Choroid plexus epithelial cell (primary cell): ENCODE data around the gene TMEM171.

ENCODE experiments used
- DNase-seq: peaks from one replicate; pipeline ENCODE4 v3.0.0-alpha.2; 2010; ENCODE audit warnings: low read depth
- H3K4me3 ChIP-seq: 2 replicates; pipeline ENCODE4 v1.5.1; 2011; ENCODE audit warnings: low read depth, mild to moderate bottlenecking, control low read depth, low read length, moderate library complexity
- CTCF ChIP-seq: conservative IDR thresholded peaks from 2 replicates; pipeline ENCODE4 v1.5.1; 2011; ENCODE audit warnings: low read depth, mild to moderate bottlenecking, control low read depth, inconsistent platforms, low read length, moderate library complexity

The TMEM171 gene

DNA sequence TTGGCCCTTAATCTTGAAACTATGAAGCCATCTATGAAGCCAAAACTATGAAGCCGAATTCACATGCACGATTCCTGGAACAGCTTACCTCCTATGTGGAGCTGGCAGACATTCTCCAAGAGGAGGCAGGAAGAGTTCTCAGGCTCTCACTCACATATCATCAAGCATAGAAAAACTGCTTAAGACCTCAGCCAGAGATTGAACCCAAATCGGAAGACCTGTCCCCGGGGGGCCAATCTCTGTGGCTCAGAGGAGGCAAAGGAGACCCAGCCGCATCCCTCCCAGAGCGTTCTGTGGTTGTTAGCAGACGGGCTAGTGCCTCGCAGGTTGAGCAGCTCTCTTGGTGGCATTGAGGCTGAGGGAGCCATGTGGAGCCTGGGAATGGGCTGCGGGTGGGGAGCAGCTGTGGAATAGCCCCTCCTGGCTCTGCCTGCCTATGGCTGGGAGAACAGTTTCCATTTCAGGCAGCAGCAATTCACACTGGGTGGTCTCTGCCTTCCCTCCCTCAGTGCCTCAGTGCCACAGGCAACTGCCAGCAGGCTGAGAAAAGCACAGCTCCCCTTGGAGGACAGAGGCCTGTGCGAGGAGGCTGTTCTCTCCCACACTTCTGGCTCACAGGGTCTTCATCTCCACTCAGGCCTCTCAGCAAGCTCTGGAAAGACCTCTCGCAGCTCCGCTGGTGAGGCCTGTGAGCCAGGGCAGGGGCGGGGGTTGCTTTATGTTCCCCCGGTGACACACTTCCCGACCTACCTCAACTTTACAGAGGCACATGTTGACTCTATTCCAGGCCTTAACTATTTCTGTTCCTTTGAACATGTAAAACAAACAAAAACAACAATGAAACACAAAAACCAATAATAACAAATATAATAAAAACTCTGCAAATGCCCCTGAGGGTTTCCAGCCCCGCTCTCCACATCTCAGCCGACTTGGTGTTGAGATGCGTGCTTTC lies 35.2 kb downstream of the TMEM171 start:
- no peak for DNase-seq

DNA sequence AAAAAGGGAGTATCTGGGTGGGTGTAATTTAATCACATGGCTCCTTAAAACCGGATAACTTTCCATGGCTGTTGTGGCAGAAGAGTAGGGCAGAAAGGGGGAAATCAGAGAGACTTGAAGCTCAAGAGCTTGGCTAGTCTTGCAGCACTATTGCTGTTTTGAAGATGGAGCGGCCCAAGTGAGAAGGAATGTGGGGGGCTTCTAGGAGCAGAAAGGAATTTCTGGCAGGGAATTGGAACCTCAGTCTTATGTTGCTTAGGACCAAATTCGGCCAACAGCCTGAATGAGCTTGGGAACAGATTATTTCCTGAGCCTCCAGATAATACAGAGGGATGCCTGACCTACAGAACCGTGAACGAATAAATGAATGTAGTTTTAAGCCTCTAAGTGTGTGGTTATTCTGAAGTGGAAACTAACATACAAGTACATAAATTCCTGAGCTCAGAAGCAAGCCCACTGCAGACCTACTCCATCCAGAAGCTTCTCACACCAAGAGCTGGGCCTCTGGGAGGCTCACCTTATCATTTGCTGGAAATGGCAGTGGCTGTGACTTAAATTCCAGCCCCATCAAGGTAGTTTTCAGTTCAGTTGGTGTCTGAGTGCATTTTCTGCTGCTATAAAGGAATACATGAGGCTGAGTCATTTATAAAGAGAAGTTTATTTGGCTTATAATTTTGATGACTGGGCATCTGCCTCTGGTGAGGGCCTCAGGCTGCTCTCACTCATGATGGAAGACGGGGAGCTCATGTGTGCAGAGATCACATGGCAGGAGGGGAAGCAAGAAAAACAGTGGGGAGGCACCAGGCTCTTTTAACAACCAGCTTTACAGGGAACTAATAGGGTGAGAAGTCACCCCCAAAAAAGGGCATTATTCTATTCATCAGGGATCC lies 37.3 kb downstream of the TMEM171 start:
- DNase-seq, result no peak
- TF ChIP-seq CTCF, result no peak
- no peak overlapping the region for H3K4me3 ChIP-seq

More for the DNA sequence above, 35.2 kb downstream of the TMEM171 start:
- H3K4me3 ChIP-seq, result no peak overlapping the region
- TF ChIP-seq CTCF, result no peak

- H3K4me3 ChIP-seq, result no peak overlapping the region
- no peak for DNase-seq
- no peak for TF ChIP-seq CTCF
Observed at GRCh38 chr5:73158313-73158712, 37.9 kb downstream of the TMEM171 start.

DNA sequence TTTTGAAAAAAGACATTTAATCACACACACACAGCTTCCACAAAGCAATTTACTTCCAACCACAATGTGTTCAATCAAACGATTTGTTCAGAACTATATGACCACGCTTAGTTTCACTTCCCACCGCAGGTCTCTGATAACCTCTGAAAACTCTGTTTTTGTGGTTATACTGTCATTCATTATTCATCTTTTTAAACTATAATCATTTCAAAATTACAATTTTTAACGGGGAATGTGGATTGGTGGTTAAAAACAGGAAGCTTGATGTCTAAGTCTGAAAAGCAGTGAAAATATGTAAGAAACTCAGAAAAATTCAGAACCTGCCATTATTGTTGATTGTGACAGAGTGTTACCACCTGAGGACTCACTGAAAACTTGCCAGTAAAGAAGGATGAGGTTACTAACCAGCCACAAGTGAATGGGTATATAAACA lies 39.9 kb downstream of the TMEM171 start:
- DNase-seq, result no peak
- H3K4me3 ChIP-seq, result no peak overlapping the region
- TF ChIP-seq CTCF, result no peak

DNA sequence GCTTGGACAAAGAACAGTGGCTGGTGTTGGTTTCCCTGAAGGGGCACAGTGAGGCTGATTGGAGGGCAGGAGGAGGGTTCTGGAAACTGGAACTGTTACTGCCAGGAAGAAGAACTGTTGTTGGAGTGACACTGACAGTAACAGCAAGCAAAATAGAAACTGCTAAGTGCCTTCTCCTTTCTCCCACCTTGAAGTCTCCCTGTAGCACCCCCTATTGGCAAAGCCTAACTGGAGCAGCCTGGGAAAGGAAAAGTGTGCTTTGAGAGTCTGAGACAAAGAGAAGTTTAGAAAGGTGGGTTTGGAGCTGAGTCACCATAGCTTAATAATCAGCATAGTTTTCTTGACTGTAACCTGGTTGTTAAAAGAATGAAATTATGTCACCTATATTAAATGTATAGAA lies 50.1 kb downstream of the TMEM171 start:
- peak; percentile 68 for TF ChIP-seq CTCF
- no peak overlapping the region for H3K4me3 ChIP-seq
- peak; percentile 44 for DNase-seq

- TF ChIP-seq CTCF, result no peak
- no peak for DNase-seq
- no peak overlapping the region for H3K4me3 ChIP-seq
Observed at GRCh38 chr5:73171495-73171894, 51.1 kb downstream of the TMEM171 start.
